Fibroblast of lung (primary cell): ENCODE data around the gene LDLRAD4.

Source experiments
- CTCF ChIP-seq, 2 donors: IDR thresholded peaks in 1 of 2; conservative IDR thresholded peaks in 1 of 2; 1 replicate in 1 of 2; 2 replicates in 1 of 2; pipeline ENCODE4 v1.5.1; 2011 to 2012; ENCODE audit warnings: low read length in 2 of 2, control low read depth in 1 of 2, inconsistent platforms in 1 of 2, low read depth in 1 of 2, mild to moderate bottlenecking in 1 of 2
- EZH2 ChIP-seq: IDR thresholded peaks from 2 replicates; pipeline ENCODE4 v1.5.1; 2012; ENCODE audit warnings: low read length, control low read depth, mild to moderate bottlenecking; ENCODE audit errors: missing control alignments

GRCh38 chr18:13540477-13541182 is 322.1 kb downstream of the LDLRAD4 start:
- no peak for TF ChIP-seq CTCF (conservative IDR thresholded peaks at IDR 0.05 in 1 of 2, IDR thresholded peaks at IDR 0.05 in 1 of 2; ENCODE audit: low read depth in 1 of 2, low read length in 2 of 2)
- TF ChIP-seq EZH2, result no peak
